ENCODE results near the gene ADGRD2.

DNA sequence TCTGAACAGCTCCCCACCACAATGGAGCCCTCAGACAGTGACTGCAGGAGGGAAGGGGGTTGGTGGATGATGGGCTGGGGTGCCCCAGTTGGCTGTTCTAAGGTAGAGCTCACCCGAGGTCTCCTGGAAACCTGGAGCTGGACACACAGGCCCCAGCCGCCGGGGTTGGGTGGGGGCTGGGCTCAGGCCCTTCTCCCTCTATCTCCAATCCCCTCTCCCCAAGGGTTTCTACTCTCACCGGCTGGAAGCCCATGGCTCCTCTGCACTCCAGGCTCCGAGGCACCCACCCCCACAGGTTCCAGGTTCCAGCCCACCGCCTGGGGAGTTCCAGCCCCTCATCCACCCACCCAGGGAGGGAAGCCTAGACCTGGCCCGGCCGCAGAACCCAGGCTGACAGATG lies 56.2 kb downstream of the ADGRD2 start:
- TF ChIP-seq, protein P1, sequence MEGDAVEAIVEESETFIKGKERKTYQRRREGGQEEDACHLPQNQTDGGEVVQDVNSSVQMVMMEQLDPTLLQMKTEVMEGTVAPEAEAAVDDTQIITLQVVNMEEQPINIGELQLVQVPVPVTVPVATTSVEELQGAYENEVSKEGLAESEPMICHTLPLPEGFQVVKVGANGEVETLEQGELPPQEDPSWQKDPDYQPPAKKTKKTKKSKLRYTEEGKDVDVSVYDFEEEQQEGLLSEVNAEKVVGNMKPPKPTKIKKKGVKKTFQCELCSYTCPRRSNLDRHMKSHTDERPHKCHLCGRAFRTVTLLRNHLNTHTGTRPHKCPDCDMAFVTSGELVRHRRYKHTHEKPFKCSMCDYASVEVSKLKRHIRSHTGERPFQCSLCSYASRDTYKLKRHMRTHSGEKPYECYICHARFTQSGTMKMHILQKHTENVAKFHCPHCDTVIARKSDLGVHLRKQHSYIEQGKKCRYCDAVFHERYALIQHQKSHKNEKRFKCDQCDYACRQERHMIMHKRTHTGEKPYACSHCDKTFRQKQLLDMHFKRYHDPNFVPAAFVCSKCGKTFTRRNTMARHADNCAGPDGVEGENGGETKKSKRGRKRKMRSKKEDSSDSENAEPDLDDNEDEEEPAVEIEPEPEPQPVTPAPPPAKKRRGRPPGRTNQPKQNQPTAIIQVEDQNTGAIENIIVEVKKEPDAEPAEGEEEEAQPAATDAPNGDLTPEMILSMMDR (IDR thresholded peaks at IDR 0.05): no peak
- no peak for TF ChIP-seq POLR2A (IDR thresholded peaks at IDR 0.05)
- TF ChIP-seq POLR2AphosphoS5 (IDR thresholded peaks at IDR 0.05): no peak

All from breast epithelium (tissue), 3 donors.